Left lung (tissue), 10 donors: ENCODE data around the gene FOXK1. TPM values are rescaled to one million over a fixed set of nuclear protein-coding genes. Genes with fewer than 3 reads are reported as not detected.

Source experiments
- ATAC-seq: fragments of 200-7000 bp; cut with Tn5 transposase; one replicate; pipeline ENCODE4 v1.9.1; 2020; ENCODE audit warnings: moderate library complexity
- DNase-seq, 4 donors: peaks; one replicate each; pipeline ENCODE4 v3.0.0-alpha.2; 2013 to 2020
- H3K27ac ChIP-seq, 2 donors: fragments of 200-600 bp; sonication (generic) in 1 of 2; one replicate each; pipeline versions ENCODE4 v1.5.0 to v1.8.0; 2020 to 2021
- H3K27me3 ChIP-seq, 2 donors: fragments of 200-600 bp; sonication (generic) in 1 of 2; one replicate each; pipeline versions ENCODE4 v1.5.0 to v1.8.0; 2020 to 2021
- H3K36me3 ChIP-seq, 2 donors: fragments of 200-600 bp; sonication (generic) in 1 of 2; one replicate each; pipeline versions ENCODE4 v1.5.0 to v1.8.0; 2020 to 2021
- H3K4me1 ChIP-seq, 2 donors: fragments of 200-600 bp; one replicate each; pipeline ENCODE4 v1.8.0; 2021
- H3K4me3 ChIP-seq, 2 donors: fragments of 200-600 bp; sonication (generic) in 1 of 2; one replicate each; pipeline versions ENCODE4 v1.5.0 to v1.8.0; 2020 to 2021; ENCODE audit warnings: mild to moderate bottlenecking in 1 of 2
- H3K9me3 ChIP-seq, 2 donors: fragments of 200-600 bp; sonication (generic) in 1 of 2; one replicate each; pipeline versions ENCODE4 v1.5.0 to v1.8.0; 2020 to 2021
- CTCF ChIP-seq, 2 donors: fragments of 200-600 bp; sonication (generic) in 1 of 2; IDR thresholded peaks; one replicate each; pipeline versions ENCODE4 v1.5.0 to v1.8.0; 2021; ENCODE audit warnings: antibody characterized with exemption in 2 of 2
- intact Hi-C, 2 donors: fragments of 100-400 bp; cut with DNase I; formaldehyde crosslinking; loops; one replicate each; pipeline versions ENCODE4 v1.11.2 to v1.14.2; 2022
- polyA plus RNA-seq, 6 donors: library from polyadenylated mRNA; unstranded; fragments of 120-200 nt; gene quantifications; one replicate each; pipeline ENCODE4 v1.2.1, GENCODE V29; 2013; ENCODE audit not compliant: insufficient read length in 6 of 6
- total RNA-seq, 2 donors: library from RNA; stranded (reverse); fragmentation: NEBNext Ultra II Directional; extraction: Animal tissue kit (Norgen Biotek cat#: 25700); gene quantifications; one replicate each; pipeline ENCODE4 v1.2.1, GENCODE V29; 2021
- donor health status: DM: no; HTN: yes; CAD: no.
- donor health status: DM: no; HTN: no; CAD: no.

FOXK1 gene
- total and polyA plus RNA-seq, 8 donors = 15.1 to 29.2 (median 18.8) TPM

GRCh38 chr7:4805984-4806300 is 123.8 kb downstream of the FOXK1 start:
- no peaks in the 10 kb centered on the region for H3K36me3 ChIP-seq
- H3K4me1 ChIP-seq = peaks cover 0 to 5% of the 10 kb centered on the region in 2 donors
- DNase-seq (no peak), ATAC-seq (no peak)
- H3K27me3 ChIP-seq = peaks cover 0 to 36% of the 10 kb centered on the region in 2 donors
- no peak overlapping the region for H3K27ac ChIP-seq
- intact Hi-C loops = no loop called here
- no peak overlapping the region for H3K4me3 ChIP-seq
- TF ChIP-seq CTCF (IDR thresholded peaks at IDR 0.05) = no peak
- no peaks in the 10 kb centered on the region for H3K9me3 ChIP-seq

- no peak overlapping the region for H3K27ac ChIP-seq
- TF ChIP-seq CTCF (IDR thresholded peaks at IDR 0.05) = no peak
- DNase-seq (no peak), ATAC-seq (no peak)
- H3K27me3 ChIP-seq = peaks cover 0 to 36% of the 10 kb centered on the region in 2 donors
- no peaks in the 10 kb centered on the region for H3K36me3 ChIP-seq
- H3K4me3 ChIP-seq = no peak overlapping the region
- intact Hi-C loops = no loop called here
- peaks cover 0 to 5% of the 10 kb centered on the region in 2 donors for H3K4me1 ChIP-seq
- no peaks in the 10 kb centered on the region for H3K9me3 ChIP-seq
These were observed 125.0 kb downstream of the FOXK1 start for GRCh38 chr7:4806983-4807597.

GRCh38 chr7:4807598-4808016 is 125.5 kb downstream of the FOXK1 start:
- H3K27me3 ChIP-seq = peaks cover 0 to 36% of the 10 kb centered on the region in 2 donors
- H3K27ac ChIP-seq = no peak overlapping the region
- ATAC-seq = no peak
- TF ChIP-seq CTCF (IDR thresholded peaks at IDR 0.05) = no peak
- intact Hi-C loops = no loop called here
- peaks cover 0 to 5% of the 10 kb centered on the region in 2 donors for H3K4me1 ChIP-seq
- DNase-seq = no peak
- H3K4me3 ChIP-seq = no peak overlapping the region
- no peaks in the 10 kb centered on the region for H3K36me3 ChIP-seq
- no peaks in the 10 kb centered on the region for H3K9me3 ChIP-seq

GRCh38 chr7:4808026-4808425 is 125.9 kb downstream of the FOXK1 start:
- Histone ChIP-seq H3K4me1 (peaks cover 0 to 5% of the 10 kb centered on the region in 2 donors), H3K9me3 (no peaks in the 10 kb centered on the region), H3K27ac (no peak overlapping the region), H3K36me3 (no peaks in the 10 kb centered on the region), H3K27me3 (peaks cover 0 to 36% of the 10 kb centered on the region in 2 donors), H3K4me3 (no peak overlapping the region)
- TF ChIP-seq CTCF (IDR thresholded peaks at IDR 0.05) = no peak
- intact Hi-C loops = no loop called here
- ATAC-seq (no peak), DNase-seq (no peak)

GRCh38 chr7:4808565-4808964 is 126.5 kb downstream of the FOXK1 start:
- intact Hi-C loops = no loop called here
- no peak for TF ChIP-seq CTCF (IDR thresholded peaks at IDR 0.05)
- H3K27me3 ChIP-seq = peaks cover 0 to 36% of the 10 kb centered on the region in 2 donors
- no peak for DNase-seq
- H3K27ac ChIP-seq = no peak overlapping the region
- no peaks in the 10 kb centered on the region for H3K36me3 ChIP-seq
- H3K4me3 ChIP-seq = no peak overlapping the region
- no peaks in the 10 kb centered on the region for H3K9me3 ChIP-seq
- peaks cover 0 to 5% of the 10 kb centered on the region in 2 donors for H3K4me1 ChIP-seq
- no peak for ATAC-seq
